Keratinocyte (primary cell): Measurements from ENCODE around the gene KAT6B.

Experiments
- CTCF ChIP-seq, 3 experiments: IDR thresholded peaks in 1 of 3; conservative IDR thresholded peaks in 1 of 3; optimal IDR thresholded peaks in 1 of 3; 2 replicates in 2 of 3; 3 replicates in 1 of 3; pipeline versions ENCODE3 to v1.5.1; 2011; ENCODE audit warnings: low read length in 3 of 3, mild to moderate bottlenecking in 3 of 3, moderate library complexity in 2 of 3, control low read depth in 1 of 3, inconsistent platforms in 1 of 3; ENCODE audit not compliant: insufficient read depth in 2 of 3; ENCODE audit errors: extremely low read depth in 1 of 3
- EZH2 ChIP-seq: IDR thresholded peaks from one replicate; pipeline ENCODE4 v1.6.1; 2012; ENCODE audit warnings: inconsistent platforms, mild to moderate bottlenecking, low read length, moderate library complexity

- TF ChIP-seq CTCF (optimal IDR thresholded peaks at IDR 0.05 in 1 of 3, IDR thresholded peaks at IDR 0.05 in 1 of 3, conservative IDR thresholded peaks at IDR 0.05 in 1 of 3; ENCODE audit: extremely low read depth in 1 of 3, insufficient read depth in 2 of 3, low read length in 3 of 3) (no peak), EZH2 (no peak)
Measured at GRCh38 chr10:74901867-74902450, 75.6 kb downstream of the KAT6B start.
